Hematopoietic multipotent progenitor cell treated with erythropoietin and hydrocortisone succinate and interleukin-3 and kit ligand, for 4 days (in vitro differentiated cells): Measurements from ENCODE around the gene PLEKHM2.

ENCODE experiments used
- DNase-seq: peaks from one replicate; pipeline ENCODE4 v3.0.0-alpha.2; 2015

Gene PLEKHM2

DNA sequence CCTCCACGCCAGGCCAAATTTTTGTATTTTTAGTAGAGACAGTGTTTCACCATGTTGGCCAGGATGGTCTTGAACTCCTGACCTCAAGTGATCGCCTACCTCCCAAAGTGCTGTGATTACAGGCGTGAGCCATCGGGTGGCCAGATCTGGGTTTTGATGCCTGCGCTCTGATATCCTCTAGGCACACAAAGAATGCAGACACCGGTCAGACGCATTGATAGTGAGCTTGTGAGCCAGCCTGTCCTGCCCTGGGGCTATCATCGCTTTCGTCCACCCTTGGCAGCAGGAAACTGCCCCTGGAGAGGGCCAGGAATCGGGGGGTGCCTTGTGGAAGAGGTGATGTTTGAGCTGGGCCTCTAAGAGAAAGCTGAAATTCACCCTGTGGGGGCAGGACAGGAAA, 78.4 kb downstream of the PLEKHM2 start:
- DNase-seq: no peak

DNA sequence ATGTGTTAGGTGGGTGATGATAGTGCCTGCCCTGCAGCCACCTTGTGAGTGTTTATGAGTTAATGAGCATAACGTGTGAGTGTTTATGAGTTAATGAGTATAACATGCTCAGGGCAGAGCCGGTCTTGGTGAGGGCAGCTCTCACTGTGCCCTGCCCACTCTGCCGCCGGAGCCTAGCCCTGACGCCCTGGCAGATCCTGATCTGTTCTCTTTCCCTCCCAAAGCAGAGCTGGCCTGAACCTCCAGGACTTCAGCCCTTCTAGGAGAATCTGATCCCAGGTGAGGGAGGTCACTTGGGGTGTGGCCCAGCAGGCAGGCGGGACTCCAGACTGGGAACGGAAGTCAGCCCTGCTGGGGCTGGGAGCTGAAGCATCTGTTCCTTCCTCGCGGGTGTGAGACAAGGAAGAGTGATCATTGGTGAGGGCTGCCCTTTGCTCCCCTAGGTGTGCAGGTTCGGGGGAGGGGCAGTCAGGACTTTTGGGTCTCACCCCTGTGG, 80.2 kb downstream of the PLEKHM2 start:
- DNase-seq: no peak

DNA sequence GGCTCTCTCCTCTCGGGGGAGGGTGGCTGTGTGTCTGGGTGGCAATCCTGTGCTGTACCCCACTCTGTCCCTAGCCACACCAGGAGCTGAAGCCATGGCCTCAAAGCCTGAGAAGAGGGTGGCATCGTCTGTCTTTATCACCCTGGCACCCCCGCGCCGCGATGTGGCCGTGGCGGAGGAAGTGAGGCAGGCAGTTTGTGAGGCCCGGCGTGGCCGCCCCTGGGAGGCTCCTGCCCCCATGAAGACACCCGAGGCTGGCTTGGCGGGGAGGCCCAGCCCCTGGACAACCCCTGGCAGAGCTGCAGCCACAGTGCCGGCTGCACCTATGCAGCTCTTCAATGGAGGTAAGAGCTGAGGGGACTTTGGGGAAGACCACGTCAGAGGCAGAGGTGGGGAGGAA, 80.8 kb downstream of the PLEKHM2 start:
- no peak for DNase-seq

GRCh38 chr1:15765495-15766194, 81.5 kb downstream of the PLEKHM2 start:
- no peak for DNase-seq

DNA sequence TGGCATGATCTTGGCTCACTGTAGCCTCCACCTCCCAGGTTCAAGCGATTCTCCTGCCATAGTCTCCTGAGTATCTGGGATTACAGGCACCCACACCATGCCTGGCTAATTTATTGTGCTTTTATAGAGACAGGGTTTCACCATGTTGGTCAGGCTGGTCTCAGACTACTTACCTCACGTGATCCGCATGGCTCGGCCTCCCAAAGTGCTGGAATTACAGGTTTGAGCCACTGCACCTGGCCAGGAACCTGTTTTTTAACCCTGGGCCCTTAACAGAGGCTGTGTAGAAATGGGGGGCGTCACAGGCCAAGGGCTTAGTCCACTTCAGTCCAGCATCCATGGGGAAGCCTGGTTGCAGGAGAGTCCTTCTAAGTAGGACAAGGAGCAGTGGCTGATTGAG, 83.8 kb downstream of the PLEKHM2 start:
- no peak for DNase-seq

GRCh38 chr1:15768388-15768787, 84.3 kb downstream of the PLEKHM2 start:
- DNase-seq: no peak

DNA sequence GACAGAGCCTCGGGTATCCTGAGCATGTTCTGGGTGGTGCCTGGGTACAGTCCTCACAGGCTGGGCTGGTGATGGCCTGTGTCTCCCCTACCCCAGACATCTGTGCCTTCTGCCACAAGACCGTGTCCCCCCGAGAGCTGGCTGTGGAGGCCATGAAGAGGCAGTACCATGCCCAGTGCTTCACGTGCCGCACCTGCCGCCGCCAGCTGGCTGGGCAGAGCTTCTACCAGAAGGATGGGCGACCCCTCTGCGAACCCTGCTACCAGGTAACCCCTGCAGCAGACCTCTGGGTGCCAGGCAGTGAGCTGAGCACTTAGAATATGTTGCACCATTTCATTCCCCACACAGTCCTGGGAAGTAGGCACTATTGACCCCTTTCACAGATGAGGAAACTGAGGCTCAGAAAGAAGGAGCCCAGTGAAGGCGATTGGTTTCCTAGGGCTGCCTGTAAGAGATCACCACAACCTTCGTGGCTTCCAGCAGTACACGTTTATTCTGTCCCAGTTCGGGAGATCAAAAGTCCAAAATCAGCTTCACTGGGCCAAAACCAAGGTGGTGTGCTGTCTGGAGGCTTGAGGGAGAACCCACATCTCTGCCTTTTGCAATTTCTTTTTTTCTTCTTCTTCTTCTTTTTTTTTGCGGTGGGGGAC, 86.3 kb downstream of the PLEKHM2 start:
- DNase-seq: no peak

- no peak for DNase-seq
Observed at GRCh38 chr1:15771836-15772515, 87.9 kb downstream of the PLEKHM2 start.

DNA sequence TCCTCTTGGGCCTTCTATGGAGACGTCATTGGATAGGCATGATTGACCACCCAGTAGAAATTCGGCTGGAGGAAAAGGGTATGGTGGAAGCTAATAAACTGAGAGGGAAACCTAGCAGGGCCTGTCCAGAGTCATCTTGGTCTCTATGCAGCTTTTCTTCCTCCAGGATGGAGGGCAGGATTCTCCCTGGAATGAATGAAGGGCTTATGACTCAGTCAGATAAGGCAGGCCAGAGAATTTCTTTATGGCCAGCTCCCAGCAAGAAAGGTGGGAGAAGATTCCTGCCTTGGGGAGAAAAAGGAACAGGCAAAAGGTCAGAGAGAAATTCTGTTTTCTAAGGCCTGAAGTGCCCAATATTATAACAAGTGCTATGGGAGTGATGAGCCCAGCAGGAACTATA, 91.6 kb downstream of the PLEKHM2 start:
- DNase-seq: no peak

GRCh38 chr1:15777909-15778707, 94.0 kb downstream of the PLEKHM2 start:
- no peak for DNase-seq
